ENCODE results near the gene ANXA5.

The ANXA5 gene

DNA sequence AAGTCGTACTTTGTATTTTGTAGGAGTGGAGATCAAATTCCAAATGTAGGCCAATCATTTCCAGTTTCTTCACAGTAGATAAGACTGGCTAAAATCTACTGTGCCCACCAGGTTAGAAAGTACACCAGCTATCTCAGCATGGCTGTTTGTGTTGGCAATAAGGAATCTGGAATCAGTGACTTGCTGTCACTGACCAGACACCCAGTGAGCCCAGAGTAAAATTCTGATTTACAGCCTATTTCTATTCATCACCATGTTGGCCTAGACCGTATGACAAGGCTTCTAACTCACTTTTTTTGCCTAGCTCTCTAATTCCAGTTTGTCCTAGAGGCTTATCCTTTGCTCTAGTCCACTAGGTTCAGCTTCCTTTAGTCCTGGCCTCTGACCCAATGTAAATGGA, 42.8 kb upstream of the ANXA5 start:
- no CpG with 5 or more reads among the region's 2 CpGs for WGBS, 2 donors (ENCODE audit: extremely low coverage in 2 of 2, insufficient read length in 2 of 2, insufficient replicate concordance in 1 of 2)
- Histone ChIP-seq H2BK5ac (ENCODE audit: low read length) (no peak overlapping the region), H3K4me1 (ENCODE audit: control insufficient read depth in 2 of 2, insufficient read depth in 1 of 2, low read depth in 1 of 2, low read length in 2 of 2) (peaks cover 0 to 3% of the 10 kb centered on the region in 2 donors)

GRCh38 chr4:121738780-121739535, 42.2 kb upstream of the ANXA5 start:
- no peaks in the 10 kb centered on the region for H3K27me3 ChIP-seq (ENCODE audit: control insufficient read depth in 3 of 3, insufficient read depth in 3 of 3, low read depth in 1 of 3, low read length in 3 of 3)
- no peak overlapping the region for H3K9ac ChIP-seq (ENCODE audit: low read depth, low read length, poor library complexity)
- no peak overlapping the region for H3K4ac ChIP-seq (ENCODE audit: low read length)
- no CpG with 5 or more reads among the region's 2 CpGs for WGBS, 2 donors (ENCODE audit: extremely low coverage in 2 of 2, insufficient read length in 2 of 2, insufficient replicate concordance in 1 of 2)
- no peak overlapping the region for H2AFZ ChIP-seq (ENCODE audit: low read length)
- no peak overlapping the region for H2BK120ac ChIP-seq (ENCODE audit: low read depth, low read length)
- H3K4me2 ChIP-seq (ENCODE audit: insufficient read depth, low read length, poor library complexity, severe bottlenecking), result no peak overlapping the region
- peaks cover 0 to 3% of the 10 kb centered on the region in 2 donors for H3K4me1 ChIP-seq (ENCODE audit: control insufficient read depth in 2 of 2, insufficient read depth in 1 of 2, low read depth in 1 of 2, low read length in 2 of 2)
- no peaks in the 10 kb centered on the region for H3K36me3 ChIP-seq (replicated peaks in 1 of 2; ENCODE audit: control insufficient read depth in 2 of 2, insufficient read depth in 2 of 2, low read length in 2 of 2)
- no peak overlapping the region for H3K23ac ChIP-seq (ENCODE audit: low read depth, low read length, poor library complexity)
- DNase-seq (ENCODE audit: low spot score), result no peak
- no peaks in the 10 kb centered on the region for H3K9me3 ChIP-seq (replicated peaks in 1 of 2; ENCODE audit: control insufficient read depth in 2 of 2, insufficient read depth in 1 of 2, low read depth in 1 of 2, low read length in 2 of 2)
- H3K14ac ChIP-seq (ENCODE audit: low read length), result no peak overlapping the region
- no peak overlapping the region for H3K27ac ChIP-seq (replicated peaks; ENCODE audit: low read length)
- no peak overlapping the region for H3K4me3 ChIP-seq (ENCODE audit: low read length in 2 of 2)
- no peak overlapping the region for H3K18ac ChIP-seq (ENCODE audit: low read length)
- no peak overlapping the region for H4K91ac ChIP-seq (ENCODE audit: low read depth, low read length, poor library complexity)
- no peak overlapping the region for H2BK12ac ChIP-seq (ENCODE audit: low read length)
- no peak overlapping the region for H4K8ac ChIP-seq (ENCODE audit: low read depth, low read length)
- no peak overlapping the region for H2AK5ac ChIP-seq (ENCODE audit: low read depth, low read length)
- H3K79me1 ChIP-seq (ENCODE audit: low read depth, low read length), result no peaks in the 10 kb centered on the region
- no peak overlapping the region for H2BK15ac ChIP-seq (ENCODE audit: low read length)
- H2BK5ac ChIP-seq (ENCODE audit: low read length), result no peak overlapping the region

More for the DNA sequence above, 42.8 kb upstream of the ANXA5 start:
- no peak for DNase-seq (ENCODE audit: low spot score)
- no peak overlapping the region for H3K4me3 ChIP-seq (ENCODE audit: low read length in 2 of 2)
- no peak overlapping the region for H3K4me2 ChIP-seq (ENCODE audit: insufficient read depth, low read length, poor library complexity, severe bottlenecking)
- H3K14ac ChIP-seq (ENCODE audit: low read length), result no peak overlapping the region
- no peak overlapping the region for H3K18ac ChIP-seq (ENCODE audit: low read length)
- no peak overlapping the region for H3K4ac ChIP-seq (ENCODE audit: low read length)
- H2BK15ac ChIP-seq (ENCODE audit: low read length), result no peak overlapping the region
- no peak overlapping the region for H2AK5ac ChIP-seq (ENCODE audit: low read depth, low read length)
- no peaks in the 10 kb centered on the region for H3K27me3 ChIP-seq (ENCODE audit: control insufficient read depth in 3 of 3, insufficient read depth in 3 of 3, low read depth in 1 of 3, low read length in 3 of 3)
- H4K91ac ChIP-seq (ENCODE audit: low read depth, low read length, poor library complexity), result no peak overlapping the region
- no peak overlapping the region for H2BK12ac ChIP-seq (ENCODE audit: low read length)
- no peaks in the 10 kb centered on the region for H3K79me1 ChIP-seq (ENCODE audit: low read depth, low read length)
- no peak overlapping the region for H2BK120ac ChIP-seq (ENCODE audit: low read depth, low read length)
- no peak overlapping the region for H3K27ac ChIP-seq (replicated peaks; ENCODE audit: low read length)
- no peak overlapping the region for H2AFZ ChIP-seq (ENCODE audit: low read length)
- H3K9me3 ChIP-seq (replicated peaks in 1 of 2; ENCODE audit: control insufficient read depth in 2 of 2, insufficient read depth in 1 of 2, low read depth in 1 of 2, low read length in 2 of 2), result no peaks in the 10 kb centered on the region
- H4K8ac ChIP-seq (ENCODE audit: low read depth, low read length), result no peak overlapping the region
- H3K23ac ChIP-seq (ENCODE audit: low read depth, low read length, poor library complexity), result no peak overlapping the region
- H3K36me3 ChIP-seq (replicated peaks in 1 of 2; ENCODE audit: control insufficient read depth in 2 of 2, insufficient read depth in 2 of 2, low read length in 2 of 2), result no peaks in the 10 kb centered on the region
- H3K9ac ChIP-seq (ENCODE audit: low read depth, low read length, poor library complexity), result no peak overlapping the region

DNA sequence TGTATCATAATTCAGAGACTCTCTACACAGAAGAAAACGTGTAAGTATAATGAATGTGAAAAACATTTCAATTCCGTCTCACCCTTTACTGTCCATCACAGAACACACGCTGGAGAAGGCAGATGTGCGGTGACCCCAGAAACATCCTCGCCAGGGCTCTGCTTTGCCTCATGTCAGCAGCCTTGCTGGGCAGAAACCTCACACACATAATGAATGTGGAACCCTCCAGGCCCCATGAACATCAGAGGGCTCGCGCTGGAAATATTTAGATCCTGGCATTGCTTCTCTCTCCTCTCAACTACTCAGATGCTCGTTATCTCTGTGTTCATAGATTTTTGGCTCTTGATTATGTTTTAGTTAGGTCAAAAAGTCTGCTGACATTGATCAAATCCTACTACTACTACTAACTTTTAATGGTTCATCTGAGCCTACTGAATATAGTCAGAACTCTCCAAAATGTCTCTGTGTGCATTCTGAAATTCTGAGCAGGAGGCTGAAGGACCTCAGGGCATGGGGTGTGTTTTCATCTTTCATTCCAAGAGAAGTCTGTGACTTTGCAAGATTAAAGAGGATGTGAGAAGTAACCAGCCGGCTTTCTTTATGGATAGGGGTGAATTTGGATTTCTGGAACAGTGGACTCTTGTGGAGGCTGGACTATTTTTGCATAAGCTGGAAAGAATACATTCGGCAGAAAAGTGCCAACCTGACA, 41.2 kb upstream of the ANXA5 start:
- Histone ChIP-seq H3K36me3 (replicated peaks in 1 of 2; ENCODE audit: control insufficient read depth in 2 of 2, insufficient read depth in 2 of 2, low read length in 2 of 2) (no peaks in the 10 kb centered on the region), H4K8ac (ENCODE audit: low read depth, low read length) (no peak overlapping the region), H3K14ac (ENCODE audit: low read length) (no peak overlapping the region), H3K27ac (replicated peaks; ENCODE audit: low read length) (no peak overlapping the region), H3K4me3 (ENCODE audit: low read length in 2 of 2) (no peak overlapping the region), H3K79me1 (ENCODE audit: low read depth, low read length) (no peaks in the 10 kb centered on the region), H2BK12ac (ENCODE audit: low read length) (no peak overlapping the region), H2BK120ac (ENCODE audit: low read depth, low read length) (no peak overlapping the region), H3K4me1 (ENCODE audit: control insufficient read depth in 2 of 2, insufficient read depth in 1 of 2, low read depth in 1 of 2, low read length in 2 of 2) (peaks cover 0 to 3% of the 10 kb centered on the region in 2 donors), H4K91ac (ENCODE audit: low read depth, low read length, poor library complexity) (no peak overlapping the region), H2BK15ac (ENCODE audit: low read length) (no peak overlapping the region), H3K9me3 (replicated peaks in 1 of 2; ENCODE audit: control insufficient read depth in 2 of 2, insufficient read depth in 1 of 2, low read depth in 1 of 2, low read length in 2 of 2) (no peaks in the 10 kb centered on the region), H3K27me3 (ENCODE audit: control insufficient read depth in 3 of 3, insufficient read depth in 3 of 3, low read depth in 1 of 3, low read length in 3 of 3) (no peaks in the 10 kb centered on the region), H2BK5ac (ENCODE audit: low read length) (no peak overlapping the region), H3K9ac (ENCODE audit: low read depth, low read length, poor library complexity) (no peak overlapping the region), H3K4ac (ENCODE audit: low read length) (no peak overlapping the region), H2AK5ac (ENCODE audit: low read depth, low read length) (no peak overlapping the region), H3K4me2 (ENCODE audit: insufficient read depth, low read length, poor library complexity, severe bottlenecking) (no peak overlapping the region), H3K23ac (ENCODE audit: low read depth, low read length, poor library complexity) (no peak overlapping the region), H3K18ac (ENCODE audit: low read length) (no peak overlapping the region), H2AFZ (ENCODE audit: low read length) (peak overlapping the region; percentile 8)
- no peak for DNase-seq (ENCODE audit: low spot score)
- no CpG with 5 or more reads among the region's 10 CpGs for WGBS, 2 donors (ENCODE audit: extremely low coverage in 2 of 2, insufficient read length in 2 of 2, insufficient replicate concordance in 1 of 2)

DNA sequence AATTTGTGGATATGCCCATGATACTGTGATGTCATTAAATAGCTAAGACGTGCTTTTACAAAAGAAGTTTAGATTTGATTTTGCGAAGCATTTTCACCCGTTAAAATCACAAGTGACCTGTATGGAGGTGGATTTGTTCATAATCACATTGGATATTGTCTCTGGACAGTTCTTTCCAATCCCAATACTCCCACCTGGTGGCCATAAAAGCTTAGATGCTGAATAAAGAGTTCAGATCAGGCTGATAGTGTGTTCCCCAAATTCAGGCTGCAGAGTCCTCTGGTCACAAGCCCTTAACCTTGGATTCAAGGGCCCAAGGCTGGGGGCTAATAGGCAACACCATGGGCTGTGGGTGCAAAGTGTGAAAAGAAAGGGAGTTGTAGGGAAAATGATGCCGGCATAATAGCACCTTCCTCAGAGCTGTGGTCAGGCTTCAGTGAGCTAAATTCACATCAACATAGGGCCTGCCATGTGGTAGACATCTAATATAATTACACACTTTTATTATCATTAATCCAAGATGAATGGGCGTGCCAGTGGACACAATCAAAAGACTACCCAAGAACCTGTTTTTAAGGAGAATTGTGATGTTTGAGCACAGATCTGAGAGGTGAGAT, 40.1 kb upstream of the ANXA5 start:
- Histone ChIP-seq H3K4me2 (ENCODE audit: insufficient read depth, low read length, poor library complexity, severe bottlenecking) (no peak overlapping the region), H3K79me1 (ENCODE audit: low read depth, low read length) (no peaks in the 10 kb centered on the region), H3K27me3 (ENCODE audit: control insufficient read depth in 3 of 3, insufficient read depth in 3 of 3, low read depth in 1 of 3, low read length in 3 of 3) (no peaks in the 10 kb centered on the region), H3K36me3 (replicated peaks in 1 of 2; ENCODE audit: control insufficient read depth in 2 of 2, insufficient read depth in 2 of 2, low read length in 2 of 2) (no peaks in the 10 kb centered on the region), H2BK15ac (ENCODE audit: low read length) (no peak overlapping the region), H2BK5ac (ENCODE audit: low read length) (no peak overlapping the region), H2BK12ac (ENCODE audit: low read length) (no peak overlapping the region), H3K18ac (ENCODE audit: low read length) (no peak overlapping the region), H3K4me3 (ENCODE audit: low read length in 2 of 2) (no peak overlapping the region), H3K9me3 (replicated peaks in 1 of 2; ENCODE audit: control insufficient read depth in 2 of 2, insufficient read depth in 1 of 2, low read depth in 1 of 2, low read length in 2 of 2) (no peaks in the 10 kb centered on the region), H4K8ac (ENCODE audit: low read depth, low read length) (no peak overlapping the region), H2AK5ac (ENCODE audit: low read depth, low read length) (no peak overlapping the region), H3K9ac (ENCODE audit: low read depth, low read length, poor library complexity) (no peak overlapping the region), H2BK120ac (ENCODE audit: low read depth, low read length) (no peak overlapping the region), H3K23ac (ENCODE audit: low read depth, low read length, poor library complexity) (no peak overlapping the region), H3K4ac (ENCODE audit: low read length) (no peak overlapping the region), H3K14ac (ENCODE audit: low read length) (no peak overlapping the region), H3K27ac (replicated peaks; ENCODE audit: low read length) (no peak overlapping the region), H2AFZ (ENCODE audit: low read length) (no peak overlapping the region), H4K91ac (ENCODE audit: low read depth, low read length, poor library complexity) (no peak overlapping the region), H3K4me1 (ENCODE audit: control insufficient read depth in 2 of 2, insufficient read depth in 1 of 2, low read depth in 1 of 2, low read length in 2 of 2) (peaks cover 0 to 3% of the 10 kb centered on the region in 2 donors)
- WGBS, 2 donors (ENCODE audit: extremely low coverage in 2 of 2, insufficient read length in 2 of 2, insufficient replicate concordance in 1 of 2), result no CpG with 5 or more reads among the region's 5 CpGs
- DNase-seq (ENCODE audit: low spot score), result peak; percentile 48

Measured in neuronal stem cell (in vitro differentiated cells).